Kidney (tissue), 14 donors: ENCODE data around the gene GPC6. TPM values are rescaled to one million over a fixed set of nuclear protein-coding genes. Genes with fewer than 3 reads are reported as not detected.

ENCODE experiments used
- DNase-seq, 5 donors: peaks; one replicate each; pipeline ENCODE4 v3.0.0-alpha.2; 2013 to 2020
- FAIRE-seq: peaks from 2 replicates; lab custom pipeline; 2012; peaks lifted over from hg19 to GRCh38; lab: Jason Lieb, UNC
- H3K27ac ChIP-seq, 2 donors: one replicate each; pipeline ENCODE4 v1.7.0; 2013; ENCODE audit warnings: low read depth in 2 of 2, low read length in 2 of 2, inconsistent platforms in 1 of 2
- H3K27me3 ChIP-seq: one replicate; pipeline ENCODE4 v1.7.1; 2013; ENCODE audit warnings: low read length, inconsistent platforms; ENCODE audit not compliant: control insufficient read depth, insufficient read depth
- H3K36me3 ChIP-seq, 3 donors: one replicate each; pipeline versions ENCODE4 v1.7.0 to v1.7.1; 2013; ENCODE audit warnings: low read length in 3 of 3, control low read depth in 1 of 3, inconsistent platforms in 1 of 3; ENCODE audit not compliant: insufficient read depth in 3 of 3, control insufficient read depth in 2 of 3
- H3K4me1 ChIP-seq, 3 donors: one replicate each; pipeline versions ENCODE4 v1.7.0 to v1.7.1; 2013; ENCODE audit warnings: low read length in 3 of 3, inconsistent platforms in 1 of 3, low read depth in 1 of 3; ENCODE audit not compliant: control insufficient read depth in 2 of 3, insufficient read depth in 2 of 3
- H3K4me3 ChIP-seq, 3 donors: one replicate each; pipeline versions ENCODE4 v1.7.0 to v1.8.1; 2013; ENCODE audit warnings: low read length in 3 of 3, control low read depth in 1 of 3, inconsistent platforms in 1 of 3
- H3K9ac ChIP-seq, 3 donors: one replicate each; pipeline versions ENCODE4 v1.7.0 to v1.7.1; 2013; ENCODE audit warnings: low read length in 3 of 3, control low read depth in 1 of 3, inconsistent platforms in 1 of 3
- H3K9me3 ChIP-seq, 3 donors: one replicate each; pipeline versions ENCODE4 v1.7.0 to v1.7.1; 2013; ENCODE audit warnings: low read length in 3 of 3, control low read depth in 1 of 3, inconsistent platforms in 1 of 3; ENCODE audit not compliant: control insufficient read depth in 2 of 3, insufficient read depth in 1 of 3
- intact Hi-C: fragments of 100-400 bp; cut with DNase I; formaldehyde crosslinking; loops from one replicate; pipeline ENCODE4 v1.11.1; 2022
- polyA plus RNA-seq: library from polyadenylated mRNA; stranded (reverse); fragments of 350-450 nt; fragmentation: Illumina TruSeq; extraction: RNeasy Lipid Tissue Mini Kit (QIAGEN cat#74804); gene quantifications from one replicate; pipeline ENCODE4 v1.2.3, GENCODE V29; 2014; ENCODE audit warnings: low read depth, low replicate concordance; ENCODE audit not compliant: insufficient read depth
- total RNA-seq: library from RNA; stranded (reverse); fragmentation: NEBNext Ultra II Directional; extraction: Animal tissue kit (Norgen Biotek cat#: 25700); gene quantifications from one replicate; pipeline ENCODE4 v1.2.1, GENCODE V29; 2021
- TF ChIP-seq, protein P1 (sequence below): IDR thresholded peaks from 3 replicates; pipeline ENCODE4 v1.5.1; 2012; ENCODE audit warnings: mild to moderate bottlenecking, moderate library complexity, borderline replicate concordance; ENCODE audit not compliant: insufficient read depth; ENCODE audit errors: extremely low read depth
- donor health status: control.
- donor health status: control.
- donor health status: control.
- donor health status: control.
- donor health status: control.
- donor health status: DM: yes; HTN: yes; CAD: no.
- donor health status: Normal renal cell carcinoma (clear cell type).

The GPC6 gene
- total and polyA plus RNA-seq, 2 donors from 2014 or later: 6.2 to 15.5 TPM

DNA sequence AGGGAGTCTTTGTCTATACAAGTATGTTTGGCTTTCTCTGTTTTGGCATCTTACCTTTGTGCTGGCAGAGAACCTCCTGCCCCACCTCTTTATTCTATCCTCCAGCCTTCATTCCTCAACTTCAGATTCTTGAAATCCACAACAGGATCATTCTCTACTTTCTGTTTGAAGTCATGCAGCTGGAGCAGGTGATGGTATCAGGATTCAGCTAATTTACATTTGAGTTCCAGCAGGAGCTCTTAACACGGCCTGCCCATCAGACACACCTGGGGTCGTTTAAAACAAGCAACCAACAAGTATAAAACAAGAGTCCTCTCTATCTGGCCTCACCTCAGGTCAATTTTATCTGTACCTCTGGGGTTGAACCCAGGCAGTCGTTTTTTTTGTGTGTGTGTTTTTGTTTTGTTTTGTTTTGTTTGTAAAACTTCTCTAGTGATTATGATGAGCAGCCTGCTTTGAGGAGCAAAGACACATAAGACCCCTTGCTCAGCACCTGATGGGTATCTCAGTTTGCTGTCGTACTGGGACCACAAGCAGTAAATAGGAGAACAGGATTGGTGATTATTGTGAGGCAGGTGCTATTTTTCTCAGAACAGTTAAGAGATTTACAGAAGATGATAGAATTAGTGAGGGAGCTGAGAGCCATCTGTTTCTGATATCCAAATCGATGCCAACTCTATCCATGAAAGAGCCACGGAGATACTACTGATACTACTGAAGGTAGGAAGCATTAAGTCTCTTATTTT lies 78.4 kb downstream of the GPC6 start:
- Histone ChIP-seq H3K27ac (no peak overlapping the region), H3K36me3 (no peaks in the 10 kb centered on the region), H3K27me3 (no peaks in the 10 kb centered on the region), H3K9ac (no peak overlapping the region), H3K4me3 (no peak overlapping the region), H3K9me3 (no peaks in the 10 kb centered on the region), H3K4me1 (no peaks in the 10 kb centered on the region)
- TF ChIP-seq, protein P1, sequence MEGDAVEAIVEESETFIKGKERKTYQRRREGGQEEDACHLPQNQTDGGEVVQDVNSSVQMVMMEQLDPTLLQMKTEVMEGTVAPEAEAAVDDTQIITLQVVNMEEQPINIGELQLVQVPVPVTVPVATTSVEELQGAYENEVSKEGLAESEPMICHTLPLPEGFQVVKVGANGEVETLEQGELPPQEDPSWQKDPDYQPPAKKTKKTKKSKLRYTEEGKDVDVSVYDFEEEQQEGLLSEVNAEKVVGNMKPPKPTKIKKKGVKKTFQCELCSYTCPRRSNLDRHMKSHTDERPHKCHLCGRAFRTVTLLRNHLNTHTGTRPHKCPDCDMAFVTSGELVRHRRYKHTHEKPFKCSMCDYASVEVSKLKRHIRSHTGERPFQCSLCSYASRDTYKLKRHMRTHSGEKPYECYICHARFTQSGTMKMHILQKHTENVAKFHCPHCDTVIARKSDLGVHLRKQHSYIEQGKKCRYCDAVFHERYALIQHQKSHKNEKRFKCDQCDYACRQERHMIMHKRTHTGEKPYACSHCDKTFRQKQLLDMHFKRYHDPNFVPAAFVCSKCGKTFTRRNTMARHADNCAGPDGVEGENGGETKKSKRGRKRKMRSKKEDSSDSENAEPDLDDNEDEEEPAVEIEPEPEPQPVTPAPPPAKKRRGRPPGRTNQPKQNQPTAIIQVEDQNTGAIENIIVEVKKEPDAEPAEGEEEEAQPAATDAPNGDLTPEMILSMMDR: no peak
- FAIRE-seq: no peak
- DNase-seq: no peak
- intact Hi-C loops: no loop called here

DNA sequence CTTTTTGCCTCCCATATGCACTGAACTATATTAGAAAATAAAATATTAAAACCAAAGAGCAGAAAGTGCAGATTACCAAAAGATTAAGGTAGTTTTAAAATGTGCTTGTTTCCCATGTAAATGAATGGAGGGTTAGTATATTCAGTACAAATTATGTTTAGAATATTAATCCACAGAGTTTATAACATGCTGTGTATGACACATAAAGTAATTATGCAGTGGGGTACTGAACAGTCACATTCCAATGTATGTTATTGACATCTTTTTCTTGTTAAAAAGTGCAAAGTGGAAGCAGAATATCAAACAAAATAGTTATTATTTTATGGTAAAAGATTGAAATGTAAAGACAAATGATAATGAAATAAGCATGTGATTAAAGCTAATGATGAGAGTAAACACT lies 79.3 kb downstream of the GPC6 start:
- FAIRE-seq: no peak
- H3K27me3 ChIP-seq: no peaks in the 10 kb centered on the region

DNA sequence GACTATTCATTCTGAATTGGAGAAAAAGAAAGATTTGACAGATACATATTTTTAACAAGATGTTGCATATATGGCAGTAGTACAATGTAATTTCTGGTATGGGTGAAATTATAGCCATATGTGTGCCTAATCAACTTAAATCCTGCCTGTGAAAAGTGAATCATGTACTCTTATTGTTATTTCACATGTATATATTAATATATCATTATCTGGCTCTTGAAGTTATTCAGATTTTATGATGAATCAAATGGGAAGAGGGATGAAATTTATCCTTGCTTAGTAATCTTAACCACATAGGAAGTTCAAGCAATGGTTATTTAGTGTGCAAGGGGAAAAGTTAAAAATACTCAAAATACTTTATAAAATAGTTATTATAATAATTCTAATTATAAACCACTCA lies 80.5 kb downstream of the GPC6 start:
- H3K9ac ChIP-seq: no peak overlapping the region
- TF ChIP-seq, protein P1: no peak
- no peak overlapping the region for H3K4me3 ChIP-seq
- no peak for DNase-seq
- FAIRE-seq: no peak
- no peaks in the 10 kb centered on the region for H3K27me3 ChIP-seq
- H3K4me1 ChIP-seq: peaks cover 0 to 4% (median 0%) of the 10 kb centered on the region in 3 donors
- no peaks in the 10 kb centered on the region for H3K9me3 ChIP-seq
- intact Hi-C loops: no loop called here
- H3K36me3 ChIP-seq: no peaks in the 10 kb centered on the region
- no peak overlapping the region for H3K27ac ChIP-seq

More for the DNA sequence above, 79.3 kb downstream of the GPC6 start:
- intact Hi-C loops: no loop called here
- Histone ChIP-seq H3K36me3 (no peaks in the 10 kb centered on the region), H3K27ac (no peak overlapping the region), H3K9me3 (no peaks in the 10 kb centered on the region), H3K9ac (no peak overlapping the region), H3K4me3 (no peak overlapping the region), H3K4me1 (no peaks in the 10 kb centered on the region)
- TF ChIP-seq, protein P1: no peak
- no peak for DNase-seq
